Stimulated activated CD8-positive, alpha-beta memory T cell treated with anti-CD3 and anti-CD28 coated beads, Interleukin-4, amount 100 ng/mL, for 4 hours (primary cell): ENCODE measurements around the gene EIF3B.
"Not testable (repeated sequence)": the region's sequence is repeated elsewhere in the genome, so short reads cannot be mapped to it uniquely, and the experiment has no call there.

Source experiments
- DNase-seq, 2 donors: peaks; one replicate each; pipeline ENCODE4 v3.0.0-alpha.2; 2020; ENCODE audit warnings: low read depth in 2 of 2, low spot score in 1 of 2

The EIF3B gene

DNA sequence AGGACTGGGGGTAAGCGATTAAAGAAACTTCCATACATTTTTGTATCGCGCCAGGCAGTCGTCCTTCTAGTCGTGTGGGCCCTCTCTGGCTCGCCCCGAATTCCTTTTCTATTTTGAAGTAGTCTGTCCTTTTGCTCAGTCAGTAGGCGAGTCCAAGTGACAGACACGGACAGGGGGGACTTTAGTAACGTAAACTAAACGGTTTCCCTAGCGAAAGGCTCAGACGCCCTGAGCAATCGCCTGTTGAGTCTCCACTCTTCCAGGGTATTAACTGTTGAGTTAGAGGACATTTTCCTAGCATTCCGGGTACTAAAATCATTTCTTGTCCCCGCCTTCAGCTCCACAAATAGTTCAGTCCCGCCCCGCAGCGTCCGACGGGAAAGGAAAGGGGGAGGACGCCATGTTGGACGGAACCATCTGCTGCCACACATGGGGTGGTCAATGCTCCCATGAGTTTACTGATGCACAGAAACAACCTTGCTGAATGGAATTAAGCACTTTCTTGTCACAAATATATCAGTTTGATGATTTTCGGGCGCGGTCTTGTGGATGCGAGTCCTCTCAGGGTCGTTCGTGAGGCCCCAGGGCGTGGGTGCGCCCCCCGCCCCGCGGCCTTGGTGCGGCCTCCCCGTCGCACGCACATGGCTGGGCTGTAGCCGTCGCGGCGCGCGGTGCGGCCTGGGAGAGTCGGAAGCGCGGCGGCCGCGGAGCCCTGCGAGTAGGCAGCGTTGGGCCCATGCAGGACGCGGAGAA is at the start of gene EIF3B:
Gene EIF3B, plus strand, starts transcription at position 642 of the 753 bp plus-strand sequence. Its CDS starts 95 bp downstream, at position 737.
- DNase-seq, result peak; percentile 72 to 80

DNA sequence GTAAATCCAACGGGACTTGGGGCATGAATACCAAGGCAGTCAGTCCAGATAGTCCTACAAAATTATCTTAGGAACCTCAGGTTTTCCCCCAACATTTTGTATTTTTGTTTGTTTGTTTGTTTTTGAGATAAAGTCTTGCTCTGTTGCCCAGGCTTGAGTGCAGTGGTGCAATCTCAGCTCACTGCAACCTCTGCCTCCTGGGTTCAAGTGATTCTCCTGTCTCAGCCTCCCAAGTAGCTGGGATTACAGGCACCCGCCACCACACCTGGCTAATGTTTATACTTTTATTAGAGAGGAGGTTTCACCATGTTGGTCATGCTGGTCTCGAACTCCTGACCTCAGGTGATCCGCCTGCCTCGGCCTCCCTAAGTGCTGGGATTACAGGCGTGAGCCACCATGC is 49.4 kb upstream of the EIF3B start:
- DNase-seq, result not testable (repeated sequence)

DNA sequence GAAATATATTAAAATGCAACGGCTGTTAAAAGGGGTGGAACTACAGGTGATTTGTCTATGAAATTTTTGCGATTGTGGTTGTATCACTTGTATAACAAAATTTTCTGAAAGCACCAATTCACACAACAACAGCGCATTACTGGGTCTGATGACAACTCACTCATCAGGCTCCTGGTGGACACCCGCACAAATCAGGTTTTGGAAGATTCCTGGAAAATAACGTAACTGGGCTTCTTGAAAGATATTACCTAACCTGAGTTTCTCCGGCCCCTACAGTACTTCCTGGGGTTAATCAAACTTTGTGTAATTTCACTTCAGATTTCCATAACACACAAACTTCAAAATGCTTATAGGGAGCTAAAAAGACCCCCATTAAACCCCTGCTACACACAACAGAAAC is 47.9 kb upstream of the EIF3B start:
- no peak for DNase-seq

DNA sequence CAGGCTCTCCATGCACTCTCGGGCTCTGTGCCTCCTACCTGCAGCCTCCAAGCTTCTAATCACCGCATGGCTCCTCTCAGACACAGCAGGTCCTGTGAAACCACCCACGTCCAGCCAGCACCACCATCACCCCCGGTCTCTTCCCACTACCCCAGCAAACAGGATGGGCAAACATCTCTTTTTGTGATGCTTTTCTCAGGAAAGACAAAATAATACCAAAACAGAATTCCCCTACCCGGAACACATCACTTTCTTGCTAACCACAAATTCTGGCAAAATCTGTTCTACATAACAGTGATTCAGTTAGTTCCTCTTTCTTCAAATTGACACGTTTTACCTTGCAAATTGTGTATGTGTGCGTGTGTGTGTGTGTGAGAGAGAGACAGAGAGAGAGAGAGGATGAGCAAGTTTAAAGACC is 46.9 kb upstream of the EIF3B start:
- DNase-seq, result no peak

DNA sequence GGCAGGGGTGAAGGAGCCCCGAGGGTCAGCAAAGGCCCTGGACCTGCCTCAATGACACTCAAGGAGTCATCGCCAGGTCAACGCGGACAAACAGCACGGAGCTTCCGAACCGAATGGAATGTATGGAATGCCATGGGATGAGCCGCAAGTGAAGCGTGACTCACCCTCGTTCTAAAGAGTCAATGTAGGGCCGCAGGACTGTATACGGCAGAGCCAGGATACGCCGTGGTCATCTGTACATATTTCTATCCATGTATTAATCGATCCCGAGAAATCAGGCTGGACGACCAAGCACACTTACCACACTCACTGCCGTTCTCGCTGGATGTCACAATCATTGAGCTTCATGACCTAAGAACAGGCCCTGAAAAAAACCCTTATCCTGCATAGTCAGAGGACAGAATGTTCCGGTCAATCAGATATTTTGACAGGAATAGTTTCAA is 44.7 kb upstream of the EIF3B start:
- no peak for DNase-seq

DNA sequence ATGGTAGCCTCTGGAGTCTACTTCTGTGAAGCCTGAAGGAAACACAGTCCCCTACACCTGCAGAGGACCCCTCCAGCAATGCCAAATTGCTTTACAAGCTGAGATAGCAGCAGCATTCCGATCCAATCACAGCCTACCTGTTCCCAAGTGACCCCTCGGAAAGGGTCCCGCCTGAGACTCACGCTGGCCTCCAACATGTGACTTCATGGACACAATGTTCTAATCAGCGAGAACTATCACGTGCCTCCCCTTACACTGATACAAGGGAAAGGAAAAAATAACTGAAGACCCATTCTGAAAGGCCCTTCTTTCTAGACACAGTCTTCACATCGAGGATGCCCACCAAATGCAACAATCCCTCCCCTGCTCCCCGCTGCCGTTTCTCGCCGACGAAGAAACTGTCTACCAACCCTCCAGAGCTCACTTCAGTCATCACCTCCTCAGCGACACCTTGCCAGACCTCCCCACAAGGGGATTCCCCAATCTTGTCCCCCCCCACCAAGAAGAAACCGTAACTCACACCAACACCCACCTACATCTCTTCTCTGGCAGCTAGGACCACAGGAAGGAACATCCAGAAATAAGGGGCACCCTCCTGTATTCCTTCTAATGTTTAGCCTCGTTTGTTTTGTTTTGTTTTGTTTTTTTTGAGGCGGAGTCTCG is 42.2 kb upstream of the EIF3B start:
- no peak for DNase-seq

DNA sequence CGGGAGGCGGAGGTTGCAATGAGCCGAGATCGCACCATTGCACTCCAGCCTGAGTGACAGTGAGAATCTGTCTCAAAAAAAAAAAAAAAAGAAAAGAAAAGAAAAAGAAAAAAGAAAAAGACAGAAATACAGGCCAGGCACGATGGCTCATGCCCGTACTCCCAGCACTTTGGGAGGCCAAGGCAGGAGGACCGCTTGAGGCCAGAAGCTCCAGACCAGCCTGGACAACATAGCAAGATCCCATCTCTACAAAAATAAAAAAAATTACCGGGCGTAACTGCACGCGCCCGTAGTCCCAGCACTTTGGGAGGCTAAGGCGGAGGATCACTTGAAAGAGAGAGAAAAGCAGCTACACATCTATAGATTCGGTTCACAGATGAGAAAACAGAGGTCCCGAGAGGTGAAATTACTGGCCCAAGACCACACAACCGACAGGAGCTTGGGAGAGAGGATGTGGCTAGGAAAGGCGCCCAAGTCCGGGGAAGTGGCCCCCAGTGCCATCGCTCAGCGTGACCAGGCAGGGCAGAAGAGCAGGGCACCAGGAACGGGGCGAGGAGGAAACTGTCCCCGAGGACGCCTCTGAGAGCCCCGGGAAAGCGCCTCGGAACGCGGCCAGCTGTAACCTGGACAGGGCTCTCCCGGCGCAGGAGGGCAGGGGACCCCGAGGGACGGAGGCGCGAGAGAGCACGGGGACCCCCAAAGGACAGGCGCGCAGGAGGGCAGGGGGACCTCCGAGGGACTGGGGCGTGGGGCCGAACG is 41.0 kb upstream of the EIF3B start:
- DNase-seq, result no peak

DNA sequence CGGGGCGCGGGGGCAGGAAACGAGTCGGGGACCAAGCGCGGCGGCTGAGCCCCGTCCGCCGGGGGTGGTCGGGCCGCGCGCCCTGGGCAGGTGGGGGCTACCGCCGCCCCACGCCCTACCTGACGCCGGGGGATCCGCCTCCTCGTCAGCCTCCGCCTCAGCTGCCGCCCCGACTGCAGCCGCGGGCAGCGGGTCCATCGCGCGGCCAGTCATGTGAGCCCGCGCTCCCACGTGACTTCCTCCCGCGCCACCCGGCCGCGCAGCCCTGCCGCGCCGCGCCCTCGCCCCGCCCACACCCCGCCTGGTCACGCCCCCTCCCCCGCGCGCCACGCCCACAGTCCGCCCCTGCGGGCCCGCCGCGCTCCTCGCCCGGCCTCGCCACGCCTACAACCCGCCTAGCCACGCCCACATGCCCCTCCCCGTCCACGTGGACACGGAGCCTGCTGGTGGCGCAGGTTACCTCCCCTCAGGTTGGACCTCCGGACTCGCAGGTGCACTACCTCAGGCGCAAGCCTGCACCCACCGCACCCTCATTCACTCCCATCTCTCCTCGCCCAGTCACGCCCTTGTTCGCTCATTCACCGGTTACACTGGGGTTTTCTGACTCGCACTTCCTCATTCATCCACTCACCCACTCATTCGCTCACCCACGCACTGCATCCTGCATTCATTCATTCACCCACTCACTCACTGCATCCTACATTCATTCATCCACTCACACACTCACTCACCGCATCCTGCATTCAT is 40.2 kb upstream of the EIF3B start, which contains the start of gene SNX8:
Gene SNX8, minus strand, starts transcription at position 233 of the 747 bp plus-strand sequence. Its CDS starts 20 bp downstream, at position 213.
- peak; percentile 85 to 96 for DNase-seq

DNA sequence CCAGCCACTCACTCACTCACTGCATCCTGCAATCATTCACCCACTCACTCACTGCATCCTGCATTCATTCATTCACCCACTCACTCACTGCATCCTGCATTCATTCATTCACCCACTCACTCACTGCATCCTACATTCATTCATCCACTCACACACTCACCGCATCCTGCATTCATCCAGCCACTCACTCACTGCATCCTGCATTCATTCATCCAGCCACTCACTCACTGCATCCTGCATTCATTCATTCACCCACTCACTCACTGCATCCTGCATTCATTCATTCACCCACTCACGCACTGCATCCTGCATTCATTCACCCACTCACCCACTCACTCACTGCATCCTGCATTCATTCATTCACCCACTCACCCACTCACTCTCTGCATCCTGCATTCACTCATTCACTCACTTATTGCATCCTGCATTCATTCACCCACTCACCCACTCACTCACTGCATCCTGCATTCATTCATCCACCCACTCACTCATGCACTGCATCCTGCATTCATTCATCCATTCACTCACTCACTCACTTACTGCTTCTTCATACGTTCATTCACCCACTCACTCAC is 39.6 kb upstream of the EIF3B start:
- DNase-seq, result not testable (repeated sequence)

DNA sequence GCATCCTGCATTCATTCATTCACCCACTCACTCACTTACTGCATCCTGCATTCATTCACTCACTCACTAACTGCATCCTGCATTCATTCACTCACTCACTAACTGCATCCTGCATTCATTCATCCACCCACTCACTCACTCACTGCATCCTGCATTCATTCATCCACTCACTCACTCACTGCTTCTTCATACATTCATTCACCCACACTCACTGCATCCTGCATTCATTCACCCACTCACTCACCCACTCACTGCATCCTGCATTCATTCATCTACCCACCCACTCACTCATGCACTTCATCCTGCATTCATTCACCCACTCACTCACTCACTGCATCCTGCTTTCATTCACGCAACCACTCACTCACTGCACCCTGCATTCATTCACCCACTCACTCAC is 38.8 kb upstream of the EIF3B start:
- DNase-seq, result no peak

DNA sequence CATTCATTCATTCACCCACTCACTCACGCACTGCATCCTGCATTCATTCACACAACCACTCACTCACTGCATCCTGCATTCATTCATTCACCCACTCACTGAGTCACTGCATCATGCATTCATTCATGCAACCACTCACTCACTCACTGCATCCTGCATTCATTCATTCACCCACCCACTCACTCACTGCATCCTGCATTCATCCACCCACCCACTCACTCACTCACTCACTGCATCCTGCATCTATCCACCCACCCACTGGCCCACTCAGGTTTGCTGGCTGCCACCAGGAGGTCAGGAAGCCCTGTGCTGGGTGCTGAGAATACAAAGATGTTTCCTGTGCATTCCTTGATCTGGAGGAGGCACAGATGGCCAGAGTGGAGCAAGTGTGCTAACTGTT is 38.0 kb upstream of the EIF3B start:
- DNase-seq, result no peak

DNA sequence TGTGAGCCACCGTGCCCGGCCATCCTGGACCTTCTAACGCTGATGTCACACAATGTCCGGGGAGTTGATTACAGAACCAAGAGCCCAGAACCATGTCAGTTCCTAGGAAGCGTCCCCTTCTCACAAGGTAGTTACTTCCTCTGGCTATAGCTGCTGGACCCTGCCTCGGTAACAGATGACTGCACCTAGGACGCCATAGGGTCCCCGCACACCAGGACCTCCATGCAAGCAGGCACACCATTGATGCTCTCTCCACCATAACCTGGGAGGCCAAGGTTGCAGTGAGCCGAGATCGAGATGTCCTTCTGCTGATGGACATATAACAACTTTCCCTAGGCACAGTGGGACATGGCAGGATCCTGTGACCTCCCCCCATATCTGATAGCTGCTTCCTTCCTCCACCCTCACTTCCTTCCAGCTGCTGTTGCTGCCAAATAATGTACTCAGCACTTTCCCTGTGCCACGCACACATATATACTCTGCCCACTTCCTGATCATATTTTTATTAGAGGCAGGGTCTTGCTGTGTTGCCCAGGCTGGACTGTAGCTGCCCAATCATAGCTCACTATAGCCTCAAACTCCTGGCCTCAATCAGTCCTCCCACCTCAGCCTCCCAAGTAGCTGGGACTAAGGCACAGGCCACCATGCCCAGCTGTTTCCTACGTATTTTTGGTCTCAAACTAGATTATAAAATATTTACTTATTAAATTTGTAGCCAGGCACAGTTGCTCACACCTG is 36.9 kb upstream of the EIF3B start:
- DNase-seq, result no peak

DNA sequence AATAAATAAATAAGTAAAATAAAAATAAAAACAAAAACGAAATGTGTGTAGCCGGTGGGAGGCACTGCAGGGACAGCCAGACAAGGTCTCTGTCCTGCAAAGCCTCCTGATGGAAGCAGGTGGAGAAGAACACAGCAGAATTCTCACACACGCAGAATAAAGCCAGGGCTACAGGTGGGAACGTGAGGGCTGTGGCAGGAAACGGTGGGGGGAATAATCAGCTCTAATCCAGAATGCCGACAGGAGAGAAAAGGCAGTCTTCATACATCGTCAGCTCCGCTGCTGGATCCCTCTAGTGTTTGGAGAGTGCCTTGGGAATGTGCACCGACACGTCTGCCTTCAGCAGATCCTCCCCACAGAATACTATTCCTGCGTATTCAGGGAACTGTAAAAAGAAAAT is 33.6 kb upstream of the EIF3B start:
- DNase-seq, result no peak

DNA sequence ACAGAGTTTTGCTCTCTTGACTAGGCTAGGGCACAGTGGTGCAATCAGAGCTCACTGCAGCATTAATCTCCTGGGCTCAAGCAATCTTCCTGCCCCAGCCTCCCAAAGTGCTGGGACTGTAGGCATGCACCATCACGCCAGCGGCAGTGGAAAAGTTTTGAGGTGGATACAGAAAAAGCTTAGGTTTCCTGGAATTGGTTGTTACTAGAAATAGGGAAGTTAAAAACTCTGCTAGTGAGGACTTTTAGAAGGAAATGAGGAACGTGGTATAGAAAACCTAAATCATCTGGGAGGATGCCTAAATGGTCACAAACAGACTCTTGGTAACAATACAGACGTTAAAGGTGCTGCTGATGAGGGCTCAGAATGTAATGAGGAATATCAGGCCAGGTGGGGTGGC is 29.5 kb upstream of the EIF3B start:
- DNase-seq, result no peak

DNA sequence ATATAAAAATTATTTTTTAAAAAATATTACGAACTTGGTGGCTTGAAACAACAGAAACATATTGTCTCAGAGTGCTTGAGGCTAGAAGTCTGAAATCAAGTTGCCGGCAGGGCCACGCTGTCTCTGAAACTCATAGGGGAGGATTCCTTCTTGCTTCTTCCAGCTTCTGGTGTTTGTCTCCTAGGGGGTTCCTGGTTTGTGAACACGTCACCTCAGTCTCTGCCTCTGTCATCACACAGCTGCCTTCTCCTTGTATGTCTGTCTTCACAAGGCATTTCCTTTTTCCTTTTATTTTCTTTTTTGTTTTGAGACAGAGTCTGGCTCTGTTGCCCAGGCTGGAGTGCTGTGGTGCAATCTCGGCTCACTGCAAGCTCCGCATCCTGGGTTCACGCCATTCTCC is 27.7 kb upstream of the EIF3B start:
- DNase-seq, result no peak

DNA sequence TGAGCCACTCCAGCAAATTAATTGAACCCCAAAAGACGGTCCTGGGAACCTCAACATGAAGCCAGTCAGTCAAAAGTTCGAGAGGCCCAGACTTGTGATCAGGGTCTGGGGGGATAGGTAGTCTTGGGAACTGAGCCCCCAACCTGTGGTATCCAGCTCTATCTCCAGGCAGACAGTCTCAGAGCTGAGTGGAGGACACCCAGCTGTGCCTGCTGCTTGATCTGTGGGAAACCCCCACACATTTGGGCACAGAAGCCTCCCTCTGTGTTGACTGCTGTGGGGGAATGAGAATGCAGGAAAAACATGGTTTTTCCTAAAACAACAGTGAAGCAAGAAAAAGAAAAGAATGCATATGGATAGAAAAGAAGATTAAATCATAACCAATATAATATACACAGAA is 24.1 kb upstream of the EIF3B start:
- no peak for DNase-seq

DNA sequence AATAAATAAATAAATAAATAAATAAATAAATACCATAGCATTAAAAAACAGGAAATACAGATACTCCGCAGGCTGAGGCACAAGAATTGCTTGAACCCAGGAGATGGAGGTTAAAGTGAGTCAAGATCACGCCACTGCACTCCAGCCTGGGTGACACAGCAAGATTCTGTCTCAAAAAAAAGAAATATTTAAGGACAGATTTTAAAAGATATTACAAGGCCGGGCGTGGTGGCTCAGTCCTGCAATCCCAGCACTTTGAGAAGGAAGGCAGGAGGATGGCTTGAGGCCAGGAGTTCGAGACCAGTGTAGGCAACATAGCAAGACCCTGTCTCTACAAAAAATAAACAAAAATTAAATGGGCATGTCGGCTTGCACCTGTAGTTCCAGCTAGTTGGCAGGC is 22.9 kb upstream of the EIF3B start:
- no peak for DNase-seq

DNA sequence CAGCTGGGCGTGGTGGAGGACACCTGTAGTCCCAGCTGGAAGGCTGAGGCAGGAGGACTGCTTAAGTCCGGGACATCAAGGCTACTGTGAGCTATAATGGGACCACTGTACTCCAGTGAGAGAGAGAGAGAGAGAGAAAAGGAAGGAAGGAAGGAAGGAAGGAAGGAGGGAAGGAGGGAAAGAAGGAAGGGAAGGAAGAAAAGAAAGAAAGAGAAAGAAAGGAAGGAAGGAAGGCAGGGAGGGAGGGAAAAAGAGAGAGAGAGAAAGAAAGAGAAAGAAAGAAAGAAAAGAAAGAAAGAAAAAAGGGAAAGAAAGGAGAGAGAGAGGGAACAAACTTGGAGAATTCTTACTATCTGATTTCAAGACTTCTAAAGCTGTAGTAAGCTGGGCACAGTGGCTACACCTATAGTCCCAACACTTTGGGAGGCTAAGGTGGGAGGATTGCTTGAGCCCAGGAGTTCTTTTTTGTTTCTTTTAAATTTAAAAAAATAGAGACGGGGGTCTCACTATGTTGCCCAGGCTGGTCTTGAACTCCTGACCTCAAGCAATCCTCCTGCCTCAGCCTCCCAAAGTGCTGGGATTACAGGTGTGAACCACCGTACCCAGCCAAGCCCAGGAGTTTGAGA is 21.9 kb upstream of the EIF3B start:
- DNase-seq, result not testable (repeated sequence)

DNA sequence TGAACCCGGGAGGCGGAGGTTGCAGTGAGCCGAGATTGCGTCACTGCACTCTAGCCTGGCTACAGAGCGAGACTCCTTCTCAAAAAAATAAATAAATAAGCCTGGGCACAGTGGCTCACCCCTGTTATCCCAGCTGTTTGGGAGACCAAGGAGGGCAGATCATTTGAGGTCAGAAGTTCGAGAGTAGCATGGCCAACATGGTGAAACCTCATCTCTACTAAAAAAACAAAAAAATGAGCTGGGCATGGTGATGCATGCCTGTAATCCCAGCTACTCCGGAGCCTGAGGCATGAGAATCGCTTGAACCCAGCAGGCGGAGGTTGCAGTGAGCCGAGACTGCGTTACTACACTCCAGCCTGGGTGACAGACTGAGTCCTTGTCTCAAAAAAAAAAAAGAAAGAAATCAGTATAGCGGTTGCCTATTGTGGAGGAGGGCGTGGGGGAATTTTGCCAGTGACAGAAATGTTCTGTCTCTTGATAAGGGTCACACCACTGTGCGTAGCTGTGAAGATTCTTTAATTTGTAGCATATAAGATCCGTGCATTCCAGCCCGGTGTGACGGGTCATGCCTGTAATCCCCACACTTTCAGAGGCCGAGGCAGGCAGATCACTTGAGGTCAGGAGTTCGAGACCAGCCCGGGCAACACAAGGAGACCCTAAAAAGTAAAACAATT is 17.9 kb upstream of the EIF3B start:
- DNase-seq, result no peak
